ENCODE data around the gene SMAD2.
"Not testable (repeated sequence)": the region's sequence is repeated elsewhere in the genome, so short reads cannot be mapped to it uniquely, and the experiment has no call there.

SMAD2 gene

DNA sequence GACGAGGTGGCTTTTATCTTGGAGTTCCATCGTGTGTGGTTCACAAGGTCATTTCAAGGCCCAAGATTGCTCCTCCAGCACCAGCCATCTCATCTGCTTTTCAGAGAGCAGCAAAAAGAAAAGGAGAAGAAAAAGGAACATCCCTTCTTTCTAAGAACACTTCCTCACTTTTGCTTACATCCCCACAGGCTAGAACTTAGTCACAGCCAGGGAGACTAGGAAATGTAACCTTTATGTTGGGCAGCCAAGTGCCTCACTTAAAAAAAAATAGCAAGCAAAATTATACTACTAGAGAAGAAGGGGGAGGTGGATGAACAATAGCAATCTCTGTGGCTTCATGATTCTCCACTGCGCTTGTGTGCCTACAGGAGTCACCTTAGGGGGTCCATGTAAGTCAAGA is 141.8 kb downstream of the SMAD2 start:
- DNase-seq, result no peak

DNA sequence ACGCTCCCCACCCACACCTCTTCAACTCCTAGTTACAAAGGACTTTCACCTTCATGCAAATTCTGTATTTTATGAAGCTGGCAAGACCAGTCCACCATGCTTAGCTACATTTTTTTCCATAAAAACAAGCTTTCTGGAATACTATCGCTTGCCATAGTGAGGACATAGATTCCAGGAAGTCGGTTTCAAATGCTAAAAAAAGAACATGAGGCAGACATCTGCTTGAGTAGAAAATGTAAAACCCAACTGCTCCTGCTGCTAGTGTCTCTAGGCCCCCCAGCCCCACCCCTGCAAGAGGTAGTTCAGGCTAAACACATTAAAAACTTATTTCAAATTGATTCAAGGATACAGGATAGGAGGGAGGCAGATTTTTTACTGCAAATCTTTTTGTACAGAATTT is 148.9 kb downstream of the SMAD2 start:
- DNase-seq, result no peak

DNA sequence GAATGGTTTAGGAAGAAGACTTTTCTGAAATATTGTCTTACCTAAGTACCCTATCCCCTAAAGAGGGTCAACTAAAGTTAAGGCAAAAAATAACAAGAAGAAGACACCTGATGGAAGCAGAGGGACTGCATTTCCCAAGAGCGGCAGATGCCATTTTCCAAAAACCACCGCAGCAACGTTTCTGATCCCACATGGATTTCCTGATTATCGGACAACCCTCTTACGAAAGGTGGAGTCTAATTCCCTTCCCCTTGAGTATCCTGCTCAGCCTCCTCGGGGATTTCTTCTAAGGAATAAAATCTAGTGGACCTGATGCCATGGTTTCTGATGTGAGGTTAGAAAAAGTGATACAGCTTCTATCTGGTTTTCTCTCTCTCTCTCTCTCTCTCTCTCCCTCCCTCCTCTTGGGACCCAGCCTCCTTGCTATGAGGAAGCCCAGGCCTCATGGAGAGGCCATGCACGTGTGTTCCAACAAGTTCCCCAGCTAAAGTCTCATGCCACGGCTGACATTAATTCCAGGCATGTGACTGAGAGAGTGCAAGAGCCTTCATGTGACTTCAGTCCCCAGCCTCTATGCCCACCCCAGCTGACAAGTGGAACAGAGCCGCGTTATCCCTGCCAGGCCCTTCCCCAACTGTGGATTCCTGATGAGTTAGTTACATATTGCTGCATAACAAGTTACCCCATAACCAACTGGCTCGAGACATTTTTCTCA is 150.3 kb downstream of the SMAD2 start:
- DNase-seq, result no peak

DNA sequence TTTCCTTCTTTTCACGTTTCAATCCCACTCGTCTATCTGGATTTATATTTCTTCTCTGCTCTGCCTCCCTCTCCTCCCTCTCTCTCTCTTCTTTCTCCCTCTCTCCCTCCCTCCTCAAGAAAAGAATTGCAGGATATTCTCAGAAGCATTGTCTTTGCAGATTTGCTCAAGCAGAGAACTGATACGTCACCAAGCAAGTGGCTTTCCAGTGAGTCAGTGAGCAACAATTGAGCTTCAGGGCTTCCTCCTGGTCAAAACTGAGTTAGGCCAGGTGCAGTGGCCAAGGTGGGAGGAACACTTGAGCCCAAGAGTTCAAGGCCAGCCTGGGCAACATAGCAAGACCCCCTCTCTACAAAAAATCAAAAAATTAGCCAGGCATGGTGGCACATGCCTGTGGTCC is 151.1 kb downstream of the SMAD2 start:
- no peak for DNase-seq

DNA sequence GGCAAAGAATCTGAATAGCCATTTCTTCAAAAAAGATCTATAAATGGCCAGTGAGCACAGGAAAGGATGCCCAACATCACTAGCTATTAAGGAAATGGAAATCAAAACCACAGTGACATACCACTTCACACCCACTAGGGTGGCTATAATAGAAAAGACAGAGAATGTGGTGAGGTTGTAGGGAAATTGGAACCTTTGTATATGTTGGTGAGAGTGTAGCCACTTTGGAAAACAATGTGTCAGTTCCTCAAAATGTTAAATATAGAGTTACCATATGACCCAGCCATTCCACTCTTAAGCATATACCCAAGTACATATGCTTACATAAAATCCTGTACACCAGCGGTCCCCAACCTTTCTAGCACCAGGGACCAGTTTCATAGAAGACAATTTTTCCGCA is 152.8 kb downstream of the SMAD2 start:
- DNase-seq, result no peak

DNA sequence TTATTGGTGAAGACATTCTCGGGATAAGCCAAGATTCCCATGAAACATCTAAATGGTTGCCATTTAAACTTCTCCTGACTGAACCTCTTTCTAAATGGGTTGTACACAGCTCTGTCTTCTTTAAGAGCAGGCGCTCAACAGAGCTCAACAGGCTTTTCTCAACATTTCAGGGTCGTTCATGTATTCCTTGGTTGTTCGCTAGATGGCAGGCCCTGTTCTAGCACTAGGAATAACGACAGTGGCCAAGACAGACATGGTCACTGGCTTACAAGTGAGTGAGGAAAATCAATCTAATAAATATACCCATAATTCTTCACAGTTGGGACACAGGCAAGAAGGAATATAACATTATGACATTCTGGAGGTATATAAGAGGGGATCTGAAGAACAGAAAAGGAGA is 154.5 kb downstream of the SMAD2 start:
- no peak for DNase-seq

DNA sequence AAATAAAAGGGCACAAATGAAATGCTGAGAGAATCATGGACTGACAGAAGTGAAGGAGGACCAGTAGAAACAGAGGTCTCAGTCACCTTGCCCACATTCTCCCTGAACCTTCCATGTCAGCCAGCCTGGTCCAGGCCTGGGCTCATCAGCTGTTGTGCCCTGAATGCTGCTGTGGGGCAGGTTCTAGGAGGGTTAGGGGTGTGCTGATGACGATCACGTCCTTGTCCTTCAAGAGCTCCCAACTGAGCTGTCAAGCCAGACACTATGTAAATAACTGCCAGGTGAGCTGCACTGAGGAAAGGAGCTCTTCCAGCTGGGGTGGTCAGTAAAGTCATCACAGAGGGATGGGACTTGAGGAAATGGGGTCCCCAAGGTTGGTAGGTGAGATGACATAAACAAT is 156.5 kb downstream of the SMAD2 start:
- no peak for DNase-seq

DNA sequence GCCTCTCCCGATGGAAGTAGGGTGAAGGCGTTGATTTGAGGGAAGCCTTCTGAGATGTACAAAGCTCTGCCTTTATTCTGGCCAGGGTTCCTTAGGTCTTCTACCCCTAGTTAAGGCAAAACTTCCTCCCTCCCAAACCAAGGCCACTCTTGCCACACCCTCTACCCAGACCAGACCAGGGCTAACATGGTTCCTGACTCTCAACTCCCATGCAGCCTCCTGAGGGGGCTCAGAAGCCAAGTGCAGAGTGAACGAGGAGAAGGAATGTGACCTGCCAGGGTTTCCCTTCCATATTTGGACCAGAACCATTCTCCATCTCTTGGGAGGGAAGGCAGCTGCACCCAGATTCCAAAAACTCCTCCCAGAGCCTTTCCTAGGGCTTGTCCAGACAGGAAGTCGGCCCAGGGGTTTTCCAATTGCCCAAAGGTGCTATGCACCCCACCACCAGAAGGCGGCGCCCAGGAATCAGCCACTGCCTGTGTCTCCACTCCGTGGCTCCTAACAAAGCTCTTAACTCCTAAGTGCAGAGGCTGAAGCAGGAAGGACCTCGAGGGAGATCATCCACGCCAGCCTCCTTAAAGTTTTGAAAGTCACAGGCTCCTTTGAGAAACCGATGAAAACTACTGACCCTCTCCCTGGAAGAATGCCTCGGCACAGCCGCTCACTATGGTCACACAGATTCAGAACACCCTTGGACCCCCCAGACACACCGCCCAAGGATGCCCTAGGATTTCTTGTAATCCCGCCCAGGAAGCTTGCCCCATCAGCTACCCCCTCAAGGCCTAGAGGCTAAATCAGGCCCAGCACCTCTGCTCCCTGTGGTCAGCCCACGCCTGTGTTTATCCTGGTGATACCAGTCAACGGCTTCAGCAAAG is 157.8 kb downstream of the SMAD2 start:
- peak; percentile 87 for DNase-seq

DNA sequence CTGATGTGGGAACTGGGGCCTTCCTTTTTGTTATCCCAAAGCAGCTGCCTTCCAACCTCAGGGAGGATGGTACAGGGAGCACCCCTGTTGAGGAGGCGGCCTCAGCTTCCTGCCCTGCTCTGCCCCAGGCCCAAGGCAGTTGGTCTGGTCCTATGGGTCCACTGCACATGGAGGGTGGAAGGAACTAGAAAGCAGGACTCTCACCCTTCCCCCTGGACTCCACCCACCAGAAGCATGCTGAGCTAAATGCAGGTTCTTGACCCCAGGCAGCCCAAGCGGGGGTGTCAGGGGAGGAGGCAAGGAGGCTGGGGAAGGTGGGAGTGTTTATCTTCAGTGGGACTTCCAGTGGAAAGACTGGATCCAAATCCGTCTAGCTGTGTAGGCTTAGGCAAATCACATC is 158.5 kb downstream of the SMAD2 start:
- DNase-seq, result no peak

DNA sequence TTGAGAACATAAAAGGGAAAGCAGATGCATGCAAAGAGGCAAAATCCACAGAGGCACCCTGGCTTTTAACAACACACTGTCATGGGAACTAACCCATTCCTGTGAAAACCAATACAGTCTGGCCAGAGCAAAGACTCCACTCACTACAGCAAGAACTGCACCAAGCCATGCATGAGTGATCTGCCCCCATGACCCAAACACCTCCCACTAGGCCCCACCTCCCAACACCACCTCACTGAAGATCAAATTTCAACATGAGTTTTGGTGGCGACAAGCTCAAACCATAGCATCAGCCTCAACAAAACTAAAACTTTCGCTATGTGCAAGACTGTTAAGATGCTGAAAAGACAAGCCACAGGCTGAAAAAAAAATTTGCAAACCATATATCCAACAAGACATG is 162.8 kb downstream of the SMAD2 start:
- DNase-seq, result no peak

DNA sequence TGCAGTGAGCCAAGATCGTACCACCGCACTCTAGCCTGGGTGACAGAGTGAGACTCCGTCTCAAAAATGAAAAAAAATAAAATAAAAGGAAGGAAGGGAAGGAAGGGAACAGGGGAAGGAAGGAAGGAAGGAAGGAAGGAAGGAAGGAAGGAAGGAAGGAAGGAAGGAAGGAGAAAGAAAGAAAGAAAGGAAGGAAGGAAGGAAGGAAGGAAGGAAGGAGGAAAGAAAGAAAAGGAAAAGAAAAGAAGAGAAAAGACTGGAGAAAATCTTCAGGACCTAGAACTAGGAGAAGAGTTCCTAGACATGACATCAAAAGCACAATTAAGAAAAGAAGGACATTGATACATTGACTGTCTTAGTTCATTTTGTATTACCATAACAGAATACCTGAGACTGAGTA is 163.3 kb downstream of the SMAD2 start:
- DNase-seq, result not testable (repeated sequence)
